ENCODE measurements around the gene ATP1A3.

ATP1A3 gene

GRCh38 chr19:41997851-41998229, 3.8 kb upstream of the ATP1A3 start:
- peak overlapping the region; percentile 90 for H3K27ac ChIP-seq
- H3K36me3 ChIP-seq (ENCODE audit: control insufficient read depth, insufficient read depth, low read length): no peaks in the 10 kb centered on the region
- H3K9ac ChIP-seq: no peak overlapping the region
- H3K27me3 ChIP-seq (ENCODE audit: control insufficient read depth, insufficient read depth, low read length): no peaks in the 10 kb centered on the region
- no peaks in the 10 kb centered on the region for H3K9me3 ChIP-seq (ENCODE audit: control insufficient read depth, low read length)
- H3K4me2 ChIP-seq (ENCODE audit: low read length): no peak overlapping the region
- no peak overlapping the region for H3K4me3 ChIP-seq (ENCODE audit: low read depth, low read length)
- peaks cover 30% of the 10 kb centered on the region for H3K4me1 ChIP-seq
- TF ChIP-seq, protein P1, sequence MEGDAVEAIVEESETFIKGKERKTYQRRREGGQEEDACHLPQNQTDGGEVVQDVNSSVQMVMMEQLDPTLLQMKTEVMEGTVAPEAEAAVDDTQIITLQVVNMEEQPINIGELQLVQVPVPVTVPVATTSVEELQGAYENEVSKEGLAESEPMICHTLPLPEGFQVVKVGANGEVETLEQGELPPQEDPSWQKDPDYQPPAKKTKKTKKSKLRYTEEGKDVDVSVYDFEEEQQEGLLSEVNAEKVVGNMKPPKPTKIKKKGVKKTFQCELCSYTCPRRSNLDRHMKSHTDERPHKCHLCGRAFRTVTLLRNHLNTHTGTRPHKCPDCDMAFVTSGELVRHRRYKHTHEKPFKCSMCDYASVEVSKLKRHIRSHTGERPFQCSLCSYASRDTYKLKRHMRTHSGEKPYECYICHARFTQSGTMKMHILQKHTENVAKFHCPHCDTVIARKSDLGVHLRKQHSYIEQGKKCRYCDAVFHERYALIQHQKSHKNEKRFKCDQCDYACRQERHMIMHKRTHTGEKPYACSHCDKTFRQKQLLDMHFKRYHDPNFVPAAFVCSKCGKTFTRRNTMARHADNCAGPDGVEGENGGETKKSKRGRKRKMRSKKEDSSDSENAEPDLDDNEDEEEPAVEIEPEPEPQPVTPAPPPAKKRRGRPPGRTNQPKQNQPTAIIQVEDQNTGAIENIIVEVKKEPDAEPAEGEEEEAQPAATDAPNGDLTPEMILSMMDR (IDR thresholded peaks at IDR 0.05): no peak
- no peaks in the 10 kb centered on the region for H3K79me2 ChIP-seq
- H2AFZ ChIP-seq: peak overlapping the region; percentile 59

DNA sequence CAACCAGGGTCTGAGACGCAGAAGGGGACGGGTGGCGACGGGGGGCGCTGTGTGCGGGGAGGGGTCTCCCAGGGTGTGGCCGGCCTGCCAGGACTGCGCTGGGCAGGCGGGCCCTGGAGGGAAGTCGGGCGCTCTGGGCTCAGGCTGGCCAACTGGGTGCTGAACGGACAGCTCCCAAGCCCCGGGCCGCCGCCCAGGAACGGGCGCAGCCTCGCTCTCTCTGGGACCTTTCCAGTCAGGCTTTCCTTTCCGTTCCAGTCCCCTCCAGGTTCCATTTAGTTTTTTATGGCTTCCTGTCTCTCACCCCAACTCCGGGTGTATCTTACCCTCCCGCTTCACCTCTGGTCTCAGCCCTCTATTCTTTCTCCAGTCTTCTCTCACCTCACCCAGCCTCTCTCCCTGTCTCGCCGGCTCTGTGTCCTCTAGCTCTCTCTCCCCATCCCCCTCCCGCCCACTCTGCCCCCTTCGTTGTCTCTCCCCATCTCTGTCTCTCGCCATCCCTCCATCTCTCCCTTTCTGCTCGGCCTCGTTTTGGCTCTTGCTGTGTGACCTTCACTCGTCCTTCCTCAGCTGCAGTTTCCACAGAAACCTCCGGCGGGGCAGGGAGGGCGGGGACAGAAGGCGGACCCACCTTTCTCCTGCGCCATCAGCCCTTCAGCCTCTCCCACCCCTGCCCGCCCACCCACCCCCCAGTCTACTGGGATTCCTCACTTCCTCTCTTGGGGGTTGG, 3.3 kb upstream of the ATP1A3 start:
- H3K36me3 ChIP-seq (ENCODE audit: control insufficient read depth, insufficient read depth, low read length): no peaks in the 10 kb centered on the region
- peak overlapping the region; percentile 27 for H3K4me3 ChIP-seq (ENCODE audit: low read depth, low read length)
- H2AFZ ChIP-seq: peak overlapping the region; percentile 77
- H3K4me1 ChIP-seq: peaks cover 30% of the 10 kb centered on the region
- TF ChIP-seq, protein P1 (IDR thresholded peaks at IDR 0.05): no peak
- H3K27me3 ChIP-seq (ENCODE audit: control insufficient read depth, insufficient read depth, low read length): no peaks in the 10 kb centered on the region
- H3K9ac ChIP-seq: peak overlapping the region; percentile 50
- H3K4me2 ChIP-seq (ENCODE audit: low read length): peak overlapping the region; percentile 42
- H3K27ac ChIP-seq: peak overlapping the region; percentile 90
- H3K9me3 ChIP-seq (ENCODE audit: control insufficient read depth, low read length): no peaks in the 10 kb centered on the region
- no peaks in the 10 kb centered on the region for H3K79me2 ChIP-seq

DNA sequence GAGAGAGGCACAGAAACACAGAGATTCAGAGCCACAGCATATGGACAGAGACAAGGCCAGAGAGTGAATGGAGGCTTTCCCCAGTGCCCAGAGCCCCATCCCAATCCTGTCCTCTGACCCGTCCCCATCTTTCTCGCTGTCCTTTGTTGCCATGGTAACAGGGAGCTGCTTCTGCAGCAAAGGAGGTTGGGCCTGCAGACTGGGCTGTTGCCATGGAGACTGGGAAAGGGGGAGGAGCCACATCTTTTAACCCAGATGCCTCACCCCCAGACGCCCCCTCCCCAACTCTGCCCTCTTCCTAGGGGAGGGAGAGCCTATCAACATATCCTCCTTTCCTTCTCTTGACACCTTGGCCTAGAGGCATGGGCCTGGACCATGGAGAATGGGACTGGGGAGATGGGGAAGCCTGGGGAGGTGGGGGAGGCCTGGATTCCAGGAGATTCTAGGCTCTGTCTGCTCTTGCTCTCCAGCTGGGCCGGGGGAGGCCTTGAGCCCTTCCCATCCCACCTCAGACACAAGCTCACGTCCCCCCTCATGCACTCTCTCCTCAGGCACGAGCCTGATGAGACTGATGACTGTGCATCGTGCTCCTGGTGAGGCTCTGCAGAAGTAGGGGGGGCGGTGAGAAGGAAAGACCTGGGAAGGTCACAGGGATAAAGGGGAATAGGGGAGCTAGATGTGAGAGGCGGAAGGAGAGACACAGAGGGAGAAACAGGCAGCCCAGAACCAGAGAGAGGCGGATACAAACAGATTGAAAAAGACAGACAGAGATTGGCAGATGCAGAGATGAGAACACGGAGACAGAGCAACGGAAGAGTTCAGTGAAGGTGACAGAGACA, 2.1 kb upstream of the ATP1A3 start:
- Histone ChIP-seq H3K27me3 (ENCODE audit: control insufficient read depth, insufficient read depth, low read length) (no peaks in the 10 kb centered on the region), H3K36me3 (ENCODE audit: control insufficient read depth, insufficient read depth, low read length) (no peaks in the 10 kb centered on the region), H3K9ac (no peak overlapping the region), H3K4me2 (ENCODE audit: low read length) (no peak overlapping the region), H3K9me3 (ENCODE audit: control insufficient read depth, low read length) (no peaks in the 10 kb centered on the region), H3K4me1 (peaks cover 34% of the 10 kb centered on the region), H3K4me3 (ENCODE audit: low read depth, low read length) (no peak overlapping the region), H2AFZ (peak overlapping the region; percentile 77), H3K79me2 (no peaks in the 10 kb centered on the region), H3K27ac (peak overlapping the region; percentile 90)
- TF ChIP-seq, protein P1 (IDR thresholded peaks at IDR 0.05): no peak

DNA sequence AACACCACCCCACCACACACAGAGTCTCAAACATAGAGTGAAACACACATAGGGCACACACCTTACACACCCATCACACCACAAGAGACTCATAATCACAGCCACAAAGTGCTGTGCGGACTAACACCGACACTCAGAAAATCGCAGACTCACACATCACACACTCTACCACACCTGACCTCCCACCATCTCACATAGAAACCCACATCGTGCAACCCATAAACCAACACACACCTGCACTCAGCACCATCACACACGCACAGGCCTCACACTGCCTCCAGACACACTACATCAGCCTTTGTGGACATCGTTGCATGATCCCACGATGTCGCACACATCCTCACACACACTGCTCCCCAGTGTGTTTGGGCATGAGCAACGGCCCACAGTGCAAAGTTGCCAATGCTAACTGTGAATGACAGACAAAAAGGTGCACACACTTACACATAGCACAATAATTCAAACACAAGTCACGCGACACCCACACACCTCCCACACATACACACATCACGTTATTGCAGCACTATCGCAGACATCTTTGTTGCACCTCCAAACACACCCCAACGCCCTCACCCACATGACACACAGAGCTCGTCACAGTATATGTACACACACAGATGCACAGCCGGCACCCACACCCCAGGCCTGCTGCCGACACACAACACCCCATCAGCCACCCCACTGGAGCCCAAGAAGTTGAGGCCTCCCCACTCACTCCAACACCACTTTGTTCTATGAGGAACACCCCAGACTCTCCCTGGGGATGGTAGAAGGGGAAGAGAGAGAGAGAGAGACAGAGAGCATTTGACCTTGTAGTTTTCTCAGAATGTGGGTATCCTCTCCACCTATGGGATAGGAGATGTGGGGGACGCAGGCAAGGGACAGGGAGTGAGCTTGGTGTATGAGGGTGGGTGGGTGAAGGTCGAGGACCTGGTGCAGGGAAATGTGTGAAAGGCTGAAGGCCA, 1.2 kb upstream of the ATP1A3 start:
- Histone ChIP-seq H3K79me2 (no peaks in the 10 kb centered on the region), H3K4me2 (ENCODE audit: low read length) (no peak overlapping the region), H2AFZ (no peak overlapping the region), H3K4me3 (ENCODE audit: low read depth, low read length) (no peak overlapping the region), H3K27me3 (ENCODE audit: control insufficient read depth, insufficient read depth, low read length) (no peaks in the 10 kb centered on the region), H3K27ac (peak overlapping the region; percentile 90), H3K4me1 (peaks cover 37% of the 10 kb centered on the region), H3K36me3 (ENCODE audit: control insufficient read depth, insufficient read depth, low read length) (no peaks in the 10 kb centered on the region), H3K9me3 (ENCODE audit: control insufficient read depth, low read length) (no peaks in the 10 kb centered on the region), H3K9ac (no peak overlapping the region)
- TF ChIP-seq, protein P1 (IDR thresholded peaks at IDR 0.05): no peak

Data from parathyroid adenoma (tissue), 2 donors.